Endothelial cell of umbilical vein (primary cell): ENCODE data around the gene ARHGEF11. TPM values are rescaled to one million over a fixed set of nuclear protein-coding genes. Genes with fewer than 3 reads are reported as not detected.

Experiments
- BruUV-seq: library from RNA; stranded (reverse); fragments of 400-500 nt; replicated peaks from 2 replicates; lab custom pipeline; 2021; lab: Mats Ljungman, UMichigan
- CTCF ChIA-PET: fragments of 300-600, 350-600 bp; sonication (Branson Sonifier 250); formaldehyde crosslinking; loops from one replicate; lab custom pipeline; 2021; ENCODE audit warnings: antibody characterized with exemption, inconsistent platforms; lab: Charles Lee
- POLR2A ChIA-PET: fragments of 300-600, 350-600 bp; sonication (Branson Sonifier 250); formaldehyde crosslinking; loops from one replicate; lab custom pipeline; 2021; ENCODE audit warnings: antibody characterized with exemption, inconsistent platforms; lab: Charles Lee
- DNase-seq: peaks from one replicate; pipeline ENCODE4 v3.0.0-alpha.2; 2011; ENCODE audit warnings: low read depth, low spot score
- FAIRE-seq: peaks from 2 replicates; lab custom pipeline; 2011; peaks lifted over from hg19 to GRCh38; lab: Jason Lieb, UNC
- H2AFZ ChIP-seq: 2 replicates; pipeline ENCODE4 v1.6.0; 2012; ENCODE audit warnings: low read depth, low read length, control low read depth, inconsistent platforms
- H3K27ac ChIP-seq: 2 replicates; pipeline ENCODE4 v1.5.1; 2011; ENCODE audit warnings: low read depth, mild to moderate bottlenecking, control low read depth, low read length, moderate library complexity; ENCODE audit not compliant: insufficient read depth
- H3K27me3 ChIP-seq, 2 experiments: 2 replicates each; pipeline versions ENCODE4 v1.6.0 to v1.6.1; 2011; ENCODE audit warnings: low read length in 2 of 2, mixed read lengths in 1 of 2; ENCODE audit not compliant: control insufficient read depth in 2 of 2, insufficient read depth in 2 of 2
- H3K36me3 ChIP-seq, 2 experiments: 2 replicates in 1 of 2; 3 replicates in 1 of 2; pipeline ENCODE4 v1.5.1; 2011; ENCODE audit warnings: low read length in 2 of 2, mild to moderate bottlenecking in 1 of 2, moderate library complexity in 1 of 2; ENCODE audit not compliant: control insufficient read depth in 2 of 2, insufficient read depth in 2 of 2; ENCODE audit errors: extremely low read depth in 1 of 2
- H3K4me1 ChIP-seq: 3 replicates; pipeline ENCODE4 v1.5.1; 2011; ENCODE audit warnings: mild to moderate bottlenecking, low read length; ENCODE audit not compliant: control insufficient read depth, insufficient read depth; ENCODE audit errors: extremely low read depth
- H3K4me2 ChIP-seq: 2 replicates; pipeline ENCODE4 v1.6.1; 2011; ENCODE audit warnings: low read length, control low read depth, mixed read lengths; ENCODE audit not compliant: insufficient read depth
- H3K4me3 ChIP-seq, 3 experiments: fragments of 200-600 bp in 1 of 3; sonication (generic), shearing (Covaris generic) in 1 of 3; replicated peaks in 1 of 3; 2 replicates each; pipeline ENCODE4 v1.5.1; 2011 to 2016; ENCODE audit warnings: control low read depth in 3 of 3, low read length in 3 of 3, mild to moderate bottlenecking in 2 of 3, inconsistent platforms in 1 of 3, low read depth in 1 of 3, moderate library complexity in 1 of 3; ENCODE audit not compliant: insufficient read depth in 1 of 3
- H3K79me2 ChIP-seq: 2 replicates; pipeline ENCODE4 v1.6.0; 2012; ENCODE audit warnings: low read length, inconsistent platforms; ENCODE audit not compliant: control insufficient read depth, insufficient read depth
- H3K9ac ChIP-seq: replicated peaks from 2 replicates; pipeline ENCODE3; 2011; ENCODE audit warnings: low read length, control low read depth; ENCODE audit not compliant: insufficient read depth; ENCODE audit errors: extremely low read depth
- H3K9me1 ChIP-seq: replicated peaks from 3 replicates; pipeline ENCODE4 v1.6.0; 2011; ENCODE audit warnings: mild to moderate bottlenecking, low read length; ENCODE audit not compliant: control insufficient read depth, insufficient read depth; ENCODE audit errors: extremely low read depth
- H3K9me3 ChIP-seq: replicated peaks from 2 replicates; pipeline ENCODE4 v1.5.1; 2012; ENCODE audit warnings: low read length, inconsistent platforms; ENCODE audit not compliant: control insufficient read depth, insufficient read depth
- H4K20me1 ChIP-seq: replicated peaks from 2 replicates; pipeline ENCODE3; 2011; ENCODE audit warnings: mild to moderate bottlenecking, low read length; ENCODE audit not compliant: control insufficient read depth, insufficient read depth; ENCODE audit errors: extremely low read depth
- EZH2 ChIP-seq: IDR thresholded peaks from 2 replicates; pipeline ENCODE4 v1.6.1; 2012; ENCODE audit warnings: borderline replicate concordance, low read depth, mild to moderate bottlenecking, moderate library complexity, low read length, inconsistent platforms; ENCODE audit not compliant: severe bottlenecking
- FOS ChIP-seq: IDR thresholded peaks from 2 replicates; pipeline ENCODE4 v1.6.1; 2011; ENCODE audit warnings: mild to moderate bottlenecking, low read length, moderate library complexity, borderline replicate concordance; ENCODE audit not compliant: insufficient read depth
- GATA2 ChIP-seq: IDR thresholded peaks from 2 replicates; pipeline ENCODE4 v1.7.0; 2011; ENCODE audit warnings: low read depth, mild to moderate bottlenecking, moderate library complexity, mixed read lengths, low read length; ENCODE audit not compliant: insufficient read length, insufficient read depth
- JUN ChIP-seq: IDR thresholded peaks from 2 replicates; pipeline ENCODE4 v1.6.1; 2011; ENCODE audit warnings: borderline replicate concordance, low read depth; ENCODE audit not compliant: insufficient read length, insufficient read depth
- POLR2A ChIP-seq: IDR thresholded peaks from 2 replicates; pipeline ENCODE4 v1.6.1; 2012; ENCODE audit warnings: low read depth, mild to moderate bottlenecking, control low read depth, low read length
- POLR2AphosphoS5 ChIP-seq: IDR thresholded peaks from 2 replicates; pipeline ENCODE4 v1.6.1; 2012; ENCODE audit warnings: low read depth, mild to moderate bottlenecking, control low read depth, low read length, moderate library complexity; ENCODE audit not compliant: insufficient read depth
- dilution Hi-C: fragments of 300-500 bp; cut with MboI; formaldehyde crosslinking; loops from one replicate; pipeline ENCODE4 v1.15.0; 2019; ENCODE audit warnings: low sequenced_read_pairs; ENCODE audit not compliant: extremely low pct_ligation_motif_present
- intact Hi-C: fragments of 100-400 bp; cut with micrococcal nuclease; formaldehyde crosslinking; loops from one replicate; pipeline ENCODE4 v1.10.0; 2022
- polyA plus RNA-seq, 4 experiments: library from polyadenylated mRNA; depleted of rRNA in 3 of 4; stranded (reverse) in 3 of 4; unstranded in 1 of 4; fragments of >200 nt; gene quantifications; 2 replicates each; pipeline versions ENCODE4 v1.2.1 to v1.2.3, GENCODE V29; 2011 to 2012; ENCODE audit warnings: missing spikeins in 1 of 4
- total RNA-seq: library from RNA; stranded (reverse); gene quantifications from 2 replicates; pipeline ENCODE4 v1.2.3, GENCODE V29; 2021
- TF ChIP-seq, protein P1 (sequence below), 2 donors: IDR thresholded peaks; 1 replicate in 1 of 2; 2 replicates in 1 of 2; pipeline ENCODE4 v1.5.1; 2011; ENCODE audit warnings: low read length in 2 of 2, mild to moderate bottlenecking in 2 of 2, moderate library complexity in 2 of 2, control low read depth in 1 of 2, inconsistent platforms in 1 of 2, low read depth in 1 of 2; ENCODE audit not compliant: insufficient read depth in 1 of 2; ENCODE audit errors: extremely low read depth in 1 of 2
- TF ChIP-seq, protein P2 (sequence below): IDR thresholded peaks from 2 replicates; pipeline ENCODE4 v1.6.1; 2011; ENCODE audit not compliant: insufficient read depth, insufficient read length

Gene ARHGEF11
- total and polyA plus RNA-seq, 2 donors (not counting 3 experiments of a cell fraction or from before 2014, with no cell fraction given), result 18.2 to 28.0 TPM

DNA sequence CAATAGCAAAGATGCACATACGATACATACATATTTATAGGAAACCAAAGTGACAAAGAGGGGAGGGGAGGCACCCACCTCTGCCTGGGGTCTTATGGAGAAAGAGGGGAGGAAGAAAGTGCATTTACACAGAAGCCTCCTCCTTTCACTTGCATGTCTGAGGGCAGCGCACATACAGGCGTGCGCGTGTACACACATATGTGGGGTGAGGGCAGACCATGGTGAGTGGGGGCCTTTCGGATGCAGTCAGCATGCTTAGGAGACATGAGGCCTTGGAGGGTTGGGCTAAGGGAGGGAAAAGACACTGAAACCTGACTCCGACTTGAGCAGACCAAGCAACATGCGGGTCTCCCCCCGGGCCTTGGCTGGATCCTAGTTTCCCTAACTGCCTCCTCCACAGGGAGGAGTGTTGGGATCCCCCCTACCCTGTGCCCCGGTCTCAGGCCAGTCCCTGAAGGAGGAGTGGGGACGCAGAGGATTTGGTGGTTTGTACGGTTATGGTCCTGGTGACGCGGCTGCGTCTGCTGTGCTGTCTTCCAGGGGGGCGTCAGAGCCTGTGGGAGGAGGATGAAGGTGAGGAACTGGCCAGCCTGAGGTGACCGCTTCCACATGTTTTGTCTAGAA lies 109.9 kb downstream of the ARHGEF11 start:
- no peaks in the 10 kb centered on the region for H3K4me1 ChIP-seq
- H3K36me3 ChIP-seq, result peaks cover 5 to 29% of the 10 kb centered on the region in 2 experiments
- H3K27me3 ChIP-seq, result no peaks in the 10 kb centered on the region
- no peaks in the 10 kb centered on the region for H3K79me2 ChIP-seq
- no peak overlapping the region for H3K4me2 ChIP-seq
- intact Hi-C loops (no loop called here), dilution Hi-C loops (no loop called here)
- TF ChIP-seq, protein P1, sequence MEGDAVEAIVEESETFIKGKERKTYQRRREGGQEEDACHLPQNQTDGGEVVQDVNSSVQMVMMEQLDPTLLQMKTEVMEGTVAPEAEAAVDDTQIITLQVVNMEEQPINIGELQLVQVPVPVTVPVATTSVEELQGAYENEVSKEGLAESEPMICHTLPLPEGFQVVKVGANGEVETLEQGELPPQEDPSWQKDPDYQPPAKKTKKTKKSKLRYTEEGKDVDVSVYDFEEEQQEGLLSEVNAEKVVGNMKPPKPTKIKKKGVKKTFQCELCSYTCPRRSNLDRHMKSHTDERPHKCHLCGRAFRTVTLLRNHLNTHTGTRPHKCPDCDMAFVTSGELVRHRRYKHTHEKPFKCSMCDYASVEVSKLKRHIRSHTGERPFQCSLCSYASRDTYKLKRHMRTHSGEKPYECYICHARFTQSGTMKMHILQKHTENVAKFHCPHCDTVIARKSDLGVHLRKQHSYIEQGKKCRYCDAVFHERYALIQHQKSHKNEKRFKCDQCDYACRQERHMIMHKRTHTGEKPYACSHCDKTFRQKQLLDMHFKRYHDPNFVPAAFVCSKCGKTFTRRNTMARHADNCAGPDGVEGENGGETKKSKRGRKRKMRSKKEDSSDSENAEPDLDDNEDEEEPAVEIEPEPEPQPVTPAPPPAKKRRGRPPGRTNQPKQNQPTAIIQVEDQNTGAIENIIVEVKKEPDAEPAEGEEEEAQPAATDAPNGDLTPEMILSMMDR (IDR thresholded peaks at IDR 0.05; ENCODE audit: extremely low read depth in 1 of 2, insufficient read depth in 1 of 2, low read depth in 1 of 2, low read length in 2 of 2), result no peak
- TF ChIP-seq POLR2A (no peak), GATA2 (no peak), FOS (no peak), POLR2AphosphoS5 (no peak), EZH2 (no peak), JUN (no peak)
- TF ChIP-seq, protein P2, sequence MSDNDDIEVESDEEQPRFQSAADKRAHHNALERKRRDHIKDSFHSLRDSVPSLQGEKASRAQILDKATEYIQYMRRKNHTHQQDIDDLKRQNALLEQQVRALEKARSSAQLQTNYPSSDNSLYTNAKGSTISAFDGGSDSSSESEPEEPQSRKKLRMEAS, result no peak
- DNase-seq (no peak), FAIRE-seq (no peak)
- H3K9me3 ChIP-seq, result no peaks in the 10 kb centered on the region
- H3K9ac ChIP-seq, result no peak overlapping the region
- no peak overlapping the region for H3K4me3 ChIP-seq
- H3K9me1 ChIP-seq, result no peaks in the 10 kb centered on the region
- H3K27ac ChIP-seq, result no peak overlapping the region
- POLR2A ChIA-PET, result no interaction called here
- CTCF ChIA-PET, result no interaction called here
- BruUV-seq, result no TSS peak
- no peaks in the 10 kb centered on the region for H4K20me1 ChIP-seq
- no peak overlapping the region for H2AFZ ChIP-seq
